ENCODE data around the gene APP.

Gene APP

DNA sequence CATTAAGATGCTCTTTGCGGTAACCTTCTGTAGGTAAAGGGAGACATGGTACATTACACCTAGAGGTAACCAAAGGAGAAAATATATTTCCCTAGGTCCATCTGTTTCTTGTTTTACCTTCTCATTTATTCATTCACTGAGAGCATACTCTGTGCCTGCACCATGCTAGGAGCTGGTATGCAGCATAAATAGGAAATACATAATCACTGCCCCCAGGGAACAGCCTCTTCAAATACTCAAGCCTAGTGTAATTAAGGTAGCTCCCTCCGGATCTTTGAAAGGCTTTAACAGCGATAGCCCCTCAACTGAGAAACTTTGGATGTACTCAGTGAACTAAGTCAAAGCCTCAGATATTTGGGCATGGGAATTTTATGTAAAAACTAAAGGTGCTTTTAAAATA lies 312.2 kb downstream of the APP start:
- no peak for DNase-seq

DNA sequence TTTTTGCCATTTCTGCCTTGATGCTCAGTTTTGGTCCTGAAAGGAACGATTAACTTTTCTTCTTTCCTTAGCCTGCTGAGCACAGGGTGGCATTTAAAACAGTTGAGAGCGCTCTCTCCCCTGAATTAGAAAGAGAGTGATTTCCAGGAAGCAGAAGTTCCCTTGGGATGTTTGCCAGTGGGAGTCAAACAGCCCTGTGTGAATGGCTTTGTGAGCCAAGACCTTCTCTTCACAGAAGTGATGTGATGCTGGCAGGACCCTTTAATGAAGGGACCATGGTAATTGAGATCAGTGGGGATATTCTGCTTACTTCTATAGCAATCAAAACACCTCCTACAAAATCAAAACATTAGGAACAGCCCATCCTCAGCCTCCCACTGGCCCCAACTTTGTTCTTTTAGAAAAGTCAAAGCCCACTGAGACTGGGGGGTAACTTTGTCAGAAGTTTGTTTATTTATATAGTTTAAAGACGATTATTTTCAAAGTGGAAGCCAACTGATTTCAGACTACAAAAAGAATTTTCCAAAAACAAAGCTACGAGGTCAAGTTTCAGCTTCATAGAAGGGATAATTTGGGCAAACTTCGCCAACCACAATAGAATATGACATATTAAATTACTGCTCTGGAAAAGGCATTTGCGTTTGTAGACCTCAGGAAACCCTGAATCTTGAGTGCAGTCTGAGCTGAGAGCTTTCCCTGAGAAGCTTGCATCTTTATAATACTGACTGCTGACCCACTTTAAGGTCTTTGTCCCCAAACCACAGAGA lies 313.1 kb downstream of the APP start:
- no peak for DNase-seq

DNA sequence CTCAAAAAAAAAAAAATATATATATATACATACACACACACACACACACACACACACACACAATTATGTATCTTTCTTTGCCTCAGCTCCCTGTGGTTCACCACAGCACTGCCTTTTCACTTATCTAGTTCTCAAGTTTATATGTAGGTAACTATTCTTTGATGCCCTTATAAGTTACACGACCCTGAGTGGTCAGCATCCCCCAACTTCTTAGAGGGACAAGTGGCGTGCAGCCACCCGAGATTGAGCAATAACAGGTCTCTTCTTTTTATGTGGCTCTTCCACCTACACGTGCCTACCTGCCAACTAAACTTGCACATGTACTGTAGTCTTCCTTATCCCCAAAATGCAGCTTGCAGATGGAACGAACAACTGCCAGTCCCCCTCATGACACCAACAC lies 315.0 kb downstream of the APP start:
- DNase-seq = no peak

DNA sequence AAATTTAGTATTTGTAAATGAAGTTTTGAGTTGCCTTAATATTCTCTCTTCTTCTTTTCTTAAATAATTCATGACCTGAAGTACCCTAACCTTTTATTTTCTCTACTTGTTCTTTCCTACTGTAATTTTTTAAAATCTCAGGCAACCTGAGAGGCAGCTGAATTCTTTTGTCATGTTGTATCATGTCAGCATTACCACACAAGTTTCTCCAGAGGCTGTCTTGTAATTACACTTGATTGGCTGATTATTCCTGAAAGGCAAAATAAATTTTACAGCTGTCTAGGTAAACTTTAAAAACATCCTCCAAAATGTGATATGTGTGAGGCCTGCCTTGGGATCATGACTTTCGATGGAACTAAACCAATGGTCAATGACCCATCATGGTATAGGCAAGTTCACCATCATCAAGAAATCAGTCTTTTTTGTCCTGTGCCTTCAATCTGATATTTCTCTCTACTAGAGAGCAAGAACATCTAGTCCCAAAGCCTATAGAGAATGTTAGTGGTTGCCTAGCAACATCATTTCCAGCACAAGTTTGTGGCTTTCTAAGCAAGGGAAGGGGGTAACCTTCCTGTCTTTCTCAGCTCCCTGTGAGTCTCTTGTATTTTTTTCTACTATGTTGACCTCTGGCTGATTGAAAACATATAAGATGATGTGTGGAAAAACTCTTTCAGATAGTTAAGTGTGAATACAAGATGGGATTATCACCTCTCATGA lies 320.3 kb downstream of the APP start:
- no peak for DNase-seq

DNA sequence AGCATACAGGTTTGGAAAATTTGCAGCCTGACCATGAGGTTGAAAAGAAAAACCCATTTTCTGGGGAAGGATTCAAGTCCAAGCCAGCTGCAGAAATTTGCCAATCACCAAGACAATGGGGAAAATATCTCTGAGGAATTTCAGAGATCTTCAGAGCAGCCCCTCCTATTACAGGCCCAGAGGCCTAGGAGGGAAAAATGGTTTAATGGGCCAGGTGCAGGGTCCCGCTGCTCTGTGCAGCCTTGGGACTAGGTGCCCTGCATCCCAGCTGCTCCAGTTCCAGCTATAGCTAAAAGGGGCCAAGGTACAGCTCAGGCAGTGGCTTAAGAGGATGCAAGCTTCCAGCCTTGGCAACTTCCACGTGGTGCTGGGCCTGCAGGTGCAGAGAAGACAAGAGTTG lies 322.3 kb downstream of the APP start:
- DNase-seq = no peak

DNA sequence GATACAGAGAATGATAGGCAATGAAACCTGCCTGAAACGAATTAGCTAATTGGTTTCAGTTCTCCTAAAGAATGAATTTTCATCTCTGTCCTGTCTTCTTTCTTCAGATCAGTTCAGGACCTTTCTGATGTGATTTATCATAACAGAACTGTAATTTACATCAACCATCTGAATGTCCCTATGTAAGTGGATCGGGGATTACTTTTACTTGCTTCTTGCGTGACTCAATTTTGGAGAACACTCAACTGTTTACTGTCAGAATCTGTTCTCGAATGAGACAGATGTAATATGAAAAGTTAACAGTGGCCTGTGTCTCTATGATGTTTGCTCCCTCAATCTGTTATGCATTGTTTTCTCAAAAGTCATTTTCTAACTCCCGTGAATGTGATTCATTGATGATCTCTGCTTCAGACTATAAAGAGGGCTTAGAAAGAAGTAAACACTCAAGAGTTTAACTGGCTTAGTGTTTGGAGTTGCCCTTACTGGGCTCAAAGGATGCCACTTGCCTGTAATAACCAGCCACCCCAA lies 324.8 kb downstream of the APP start:
- DNase-seq = no peak

DNA sequence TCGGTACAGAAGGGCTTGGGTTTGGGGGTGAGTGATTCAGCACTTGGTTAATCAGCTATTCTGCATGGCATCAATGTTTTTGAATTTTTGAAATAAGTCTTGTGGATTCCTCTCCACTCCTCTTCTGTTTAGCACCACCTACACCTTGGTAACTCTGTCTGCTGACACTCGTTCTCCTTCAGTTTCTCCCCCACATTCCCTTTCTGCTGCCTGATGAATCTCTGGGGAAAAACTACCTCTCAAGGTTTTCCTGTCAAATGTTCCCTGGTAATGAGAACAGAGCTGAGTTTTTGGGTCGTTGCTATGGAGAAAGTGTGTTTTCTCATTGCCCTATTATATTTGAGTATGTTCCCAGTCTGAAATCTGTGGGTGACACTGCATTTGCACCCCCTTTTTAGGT lies 327.6 kb downstream of the APP start:
- DNase-seq = no peak

DNA sequence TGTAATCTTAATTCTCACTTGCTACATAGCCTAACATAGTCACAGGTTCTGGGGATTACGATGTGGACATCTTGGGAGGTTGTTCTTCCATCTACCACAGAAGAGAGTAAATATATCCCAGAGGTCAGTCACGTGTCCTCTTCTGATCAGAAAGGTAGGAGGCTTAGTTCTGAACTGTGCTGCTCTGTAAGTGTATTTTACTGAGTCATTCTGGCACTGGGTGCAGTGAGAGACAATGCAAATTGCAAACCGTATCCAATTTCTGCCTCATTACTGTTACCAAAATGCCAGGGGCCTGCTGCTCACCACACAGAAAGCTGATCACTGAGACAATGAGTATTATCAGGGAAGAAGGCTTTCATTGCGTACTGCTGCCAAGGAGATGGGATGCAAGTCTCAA lies 331.8 kb downstream of the APP start:
- DNase-seq = no peak

DNA sequence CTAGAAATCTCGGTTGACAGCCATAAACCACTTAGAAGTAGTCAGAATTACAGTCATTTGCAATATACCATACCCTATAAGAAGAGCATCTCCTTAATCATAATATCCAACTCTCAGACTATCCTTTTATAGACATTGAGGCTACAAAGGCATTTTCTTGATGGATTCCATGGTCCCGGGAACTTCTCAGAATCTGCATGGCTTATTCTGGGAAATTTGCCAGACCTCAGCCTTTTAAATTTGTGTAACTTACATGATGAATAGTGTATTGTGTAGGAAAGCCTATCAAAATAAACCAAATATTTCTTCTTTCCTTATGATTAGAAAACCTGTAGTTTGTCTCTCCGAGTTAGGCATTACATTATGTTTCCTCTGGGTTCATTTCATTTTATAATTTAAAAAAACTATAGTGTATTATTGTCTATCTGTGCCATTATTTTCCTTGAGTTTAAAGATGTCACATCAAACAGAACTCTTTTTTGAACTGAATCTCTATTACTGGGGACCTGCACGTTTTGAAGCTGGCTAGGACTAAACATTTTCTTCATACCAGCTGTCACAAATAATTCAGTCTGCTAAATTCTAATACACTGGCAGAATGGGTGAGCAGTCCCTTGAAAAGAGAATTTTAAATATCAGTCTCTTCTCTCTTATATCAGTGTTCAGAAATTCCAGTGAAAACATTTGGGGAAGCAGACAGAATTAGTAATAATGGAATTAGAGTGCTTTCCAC lies 332.9 kb downstream of the APP start:
- no peak for DNase-seq

DNA sequence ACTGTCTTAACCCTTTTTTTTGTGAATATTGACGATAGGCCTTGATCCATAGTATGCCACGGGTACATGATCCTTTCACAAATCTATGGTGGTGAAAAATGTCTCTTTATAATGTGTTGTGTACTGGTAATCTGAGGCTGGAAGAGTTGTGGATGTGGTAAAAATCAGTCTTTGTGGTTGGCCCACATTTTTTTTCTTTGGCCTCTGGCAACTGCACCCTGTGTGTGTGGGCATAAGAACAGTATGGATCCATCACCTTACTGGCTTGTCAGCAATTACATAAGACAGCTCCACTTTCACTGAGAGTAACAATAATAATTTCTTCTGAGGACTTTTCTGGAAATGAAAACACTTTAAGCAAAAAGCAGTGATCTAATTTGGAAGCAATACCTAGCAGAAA lies 334.2 kb downstream of the APP start:
- DNase-seq = no peak

DNA sequence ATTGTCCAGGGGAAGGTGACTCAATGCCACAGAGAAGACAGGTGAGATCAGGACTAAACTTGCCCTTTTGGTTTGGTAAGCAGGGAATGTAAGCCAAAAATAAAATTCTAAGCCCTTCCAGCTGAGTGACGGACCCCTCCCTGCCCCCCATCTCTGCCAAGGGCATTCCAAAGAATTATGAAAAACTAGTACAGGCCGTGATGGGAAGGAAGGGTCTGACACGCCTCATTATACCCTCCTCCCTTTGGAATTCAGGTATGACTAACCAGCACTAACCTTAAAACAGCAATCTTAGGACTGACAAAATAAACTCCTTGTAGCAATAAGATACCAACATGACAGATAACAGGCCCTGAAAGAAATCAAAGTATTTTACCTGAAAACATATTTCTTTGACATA lies 336.2 kb downstream of the APP start:
- no peak for DNase-seq

DNA sequence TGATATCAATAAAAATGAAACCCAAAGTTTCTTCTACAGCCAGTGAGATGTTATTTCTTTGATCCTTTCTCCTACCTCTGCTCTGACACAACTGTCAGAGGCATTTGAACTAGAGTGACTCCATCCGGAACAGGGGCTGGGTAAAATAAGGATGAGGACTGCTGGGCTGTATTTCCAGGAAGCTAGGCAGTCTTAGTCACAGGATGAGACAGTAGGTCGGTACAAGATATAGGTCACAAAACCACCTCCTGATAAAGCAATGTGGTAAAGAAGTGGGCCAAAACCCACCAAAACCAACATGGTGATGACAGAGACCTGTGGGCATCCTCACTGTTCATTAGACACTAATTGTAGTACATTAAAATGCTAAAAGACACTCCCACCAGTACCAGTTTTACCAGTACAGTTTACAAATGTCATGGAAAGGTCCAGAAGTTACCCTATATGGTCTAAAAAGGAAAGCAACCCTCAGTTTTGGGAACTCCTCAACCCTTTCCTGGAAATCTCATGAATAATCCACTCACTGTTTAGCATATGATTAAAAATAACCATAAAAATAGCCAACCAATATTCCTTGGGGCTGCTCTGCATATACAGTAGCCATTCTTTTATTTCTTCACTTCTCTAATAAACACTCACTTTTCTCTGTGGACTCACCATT lies 339.1 kb downstream of the APP start:
- DNase-seq = no peak

Data from CD4-positive, alpha-beta T cell treated with Interferon alpha-2 for 1 hour (primary cell).